ENCODE measurements around the gene MYO1E.

MYO1E gene

GRCh38 chr15:59299929-59300617, 72.6 kb downstream of the MYO1E start:
- in situ Hi-C loops (cut with HindIII; ENCODE audit: low pct_ligation_motif_present, low sequenced_read_pairs): no loop called here
- TF ChIP-seq CTCF (IDR thresholded peaks at IDR 0.05; ENCODE audit: low read depth, low read length, missing control alignments): no peak
- peak overlapping the region; percentile 92 for H3K27ac ChIP-seq

GRCh38 chr15:59298854-59299250, 73.8 kb downstream of the MYO1E start:
- DNase-seq: no peak
- Histone ChIP-seq H3K4me3 (ENCODE audit: low read depth, low read length) (no peak overlapping the region), H3K36me3 (replicated peaks) (no peaks in the 10 kb centered on the region), H3K27me3 (replicated peaks) (no peaks in the 10 kb centered on the region), H3K27ac (peak overlapping the region; percentile 92)
- in situ Hi-C loops (cut with HindIII; ENCODE audit: low pct_ligation_motif_present, low sequenced_read_pairs): no loop called here
- TF ChIP-seq CTCF (IDR thresholded peaks at IDR 0.05; ENCODE audit: low read depth, low read length, missing control alignments): no peak

More at GRCh38 chr15:59299929-59300617, 72.6 kb downstream of the MYO1E start:
- Histone ChIP-seq H3K4me3 (ENCODE audit: low read depth, low read length) (no peak overlapping the region), H3K36me3 (replicated peaks) (no peaks in the 10 kb centered on the region), H3K27me3 (replicated peaks) (no peaks in the 10 kb centered on the region)
- peak; percentile 96 for DNase-seq

GRCh38 chr15:59298225-59298853, 74.3 kb downstream of the MYO1E start:
- no peak for TF ChIP-seq CTCF (IDR thresholded peaks at IDR 0.05; ENCODE audit: low read depth, low read length, missing control alignments)
- Histone ChIP-seq H3K4me3 (ENCODE audit: low read depth, low read length) (no peak overlapping the region), H3K27ac (peak overlapping the region; percentile 92), H3K27me3 (replicated peaks) (no peaks in the 10 kb centered on the region), H3K36me3 (replicated peaks) (no peaks in the 10 kb centered on the region)
- DNase-seq: no peak
- in situ Hi-C loops (cut with HindIII; ENCODE audit: low pct_ligation_motif_present, low sequenced_read_pairs): no loop called here

GRCh38 chr15:59296181-59296617, 76.5 kb downstream of the MYO1E start:
- Histone ChIP-seq H3K4me3 (ENCODE audit: low read depth, low read length) (no peak overlapping the region), H3K27me3 (replicated peaks) (no peaks in the 10 kb centered on the region), H3K36me3 (replicated peaks) (no peaks in the 10 kb centered on the region), H3K27ac (peak overlapping the region; percentile 99)
- DNase-seq: peak; percentile 90
- no peak for TF ChIP-seq CTCF (IDR thresholded peaks at IDR 0.05; ENCODE audit: low read depth, low read length, missing control alignments)
- in situ Hi-C loops (cut with HindIII; ENCODE audit: low pct_ligation_motif_present, low sequenced_read_pairs): no loop called here

GRCh38 chr15:59295261-59296001, 77.2 kb downstream of the MYO1E start:
- H3K27me3 ChIP-seq (replicated peaks): no peaks in the 10 kb centered on the region
- no peak for TF ChIP-seq CTCF (IDR thresholded peaks at IDR 0.05; ENCODE audit: low read depth, low read length, missing control alignments)
- in situ Hi-C loops (cut with HindIII; ENCODE audit: low pct_ligation_motif_present, low sequenced_read_pairs): no loop called here
- no peaks in the 10 kb centered on the region for H3K36me3 ChIP-seq (replicated peaks)
- peak overlapping the region; percentile 99 for H3K27ac ChIP-seq
- H3K4me3 ChIP-seq (ENCODE audit: low read depth, low read length): no peak overlapping the region
- no peak for DNase-seq
